ENCODE data around the gene ACBD4.
A peak's percentile ranks its signal among the peaks of the same experiment; 100 is the strongest.

ACBD4 gene

GRCh38 chr17:45132320-45132571 lies 3.2 kb upstream of the ACBD4 start, which contains the start of gene PLCD3:
TSS of gene PLCD3 (minus strand) at chr17:45132515. CDS start at chr17:45132410, 105 bp downstream.
- Histone ChIP-seq H3K4me3 (ENCODE audit: low read depth, low read length) (peak within 1 kb of the TSS; percentile 70), H3K4me1 (ENCODE audit: control insufficient read depth, insufficient read depth, low read length) (peaks cover 9% of the 10 kb centered on the region), H3K9me3 (ENCODE audit: control insufficient read depth, insufficient read depth, low read depth, low read length) (no peaks in the 10 kb centered on the region), H3K36me3 (ENCODE audit: control insufficient read depth in 2 of 2, insufficient read depth in 1 of 2, low read length in 2 of 2) (peaks cover 4 to 8% of the 10 kb centered on the region in 2 experiments; a peak in 1 of 3 replicates), H3K27ac (ENCODE audit: extremely low read depth, low read depth, low read length) (peak within 1 kb of the TSS; percentile 85)
- ChIA-PET CTCF (interaction anchor here (0.6 to 10.1 kb wide), 12 partner anchors 9 to 633 kb away, joined by 3 to 209 read pairs (median 5); partner anchors contain the start of gene HEXIM1), POLR2A (interaction anchor here (2.4 kb wide), 1 partner anchor 16 kb away, joined by 20 read pairs; the partner anchor contains the start of gene HEXIM1)
- TF ChIP-seq ZNF596 (tag by site-specific recombination; IDR thresholded peaks at IDR 0.05) (peak; percentile 40; the same call in 1 of the 2 replicates), ZNF660 (tag by site-specific recombination; IDR thresholded peaks at IDR 0.05) (no peak)

DNA sequence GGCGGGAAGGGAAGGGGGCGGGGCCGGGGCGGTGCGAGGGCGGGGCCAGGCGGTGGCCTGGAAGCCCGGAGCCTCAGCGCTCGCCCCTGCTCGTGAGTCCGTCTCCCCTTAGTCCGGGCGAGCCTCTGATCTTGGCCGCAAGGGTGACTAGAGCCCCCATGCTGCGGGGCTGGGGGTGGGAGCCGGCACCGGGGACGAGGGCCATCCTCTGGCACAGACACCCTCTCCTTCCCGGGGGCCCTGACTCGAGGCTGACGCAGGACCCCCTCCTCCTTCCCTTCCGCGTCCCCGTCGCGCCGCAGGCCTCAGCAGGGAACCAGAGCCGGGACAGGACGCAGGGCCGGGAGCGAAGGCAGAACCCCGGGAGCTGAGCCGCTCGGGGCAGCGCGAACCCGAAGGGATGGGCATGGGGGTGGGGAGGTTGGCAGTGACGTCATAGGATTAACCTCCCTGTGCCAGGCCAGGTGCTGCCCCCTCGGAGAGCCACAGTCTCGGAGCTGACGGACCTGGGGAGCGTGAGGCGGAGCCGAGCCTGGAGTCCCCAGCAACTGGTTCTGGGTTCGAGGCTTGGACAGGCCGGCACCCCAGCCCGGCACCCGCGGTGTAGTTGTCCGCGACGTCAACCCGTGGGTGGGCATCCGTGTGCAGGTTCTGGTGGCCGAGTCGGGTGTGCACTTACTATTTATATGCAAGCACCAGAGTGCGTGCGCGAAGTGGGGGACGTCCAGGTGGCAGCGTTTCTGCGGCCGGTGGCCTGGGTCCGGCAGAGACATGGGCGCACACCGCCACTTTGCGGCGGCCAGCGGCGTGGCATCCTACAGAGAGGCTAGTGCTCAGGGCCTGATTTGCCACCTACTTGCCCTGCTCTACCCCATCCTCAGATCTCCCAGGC lies 2.7 kb upstream of the ACBD4 start:
- ChIA-PET CTCF (interaction anchor here (0.6 to 10.1 kb wide), 12 partner anchors 9 to 470 kb away, joined by 3 to 301 read pairs (median 6); partner anchors contain the start of gene HEXIM1), POLR2A (interaction anchor here (0.7 to 2.4 kb wide), 4 partner anchors 16 to 43 kb away, joined by 3 to 20 read pairs (median 4); partner anchors contain the start of genes HEXIM1 and HEXIM2)
- Histone ChIP-seq H3K4me3 (ENCODE audit: low read depth, low read length) (peak overlapping the region; percentile 56), H3K9me3 (ENCODE audit: control insufficient read depth, insufficient read depth, low read depth, low read length) (no peaks in the 10 kb centered on the region), H3K27ac (ENCODE audit: extremely low read depth, low read depth, low read length) (peak overlapping the region; percentile 85), H3K4me1 (ENCODE audit: control insufficient read depth, insufficient read depth, low read length) (peaks cover 7% of the 10 kb centered on the region; the same call in 1 of the 2 replicates), H3K36me3 (ENCODE audit: control insufficient read depth in 2 of 2, insufficient read depth in 1 of 2, low read length in 2 of 2) (peaks cover 4 to 9% of the 10 kb centered on the region in 2 experiments; a peak in 1 of 3 replicates)
- TF ChIP-seq SP2 (tag by site-specific recombination; IDR thresholded peaks at IDR 0.05) (peak; percentile 63), ZNF214 (tag by site-specific recombination; IDR thresholded peaks at IDR 0.05; ENCODE audit: borderline replicate concordance) (no peak), ZNF248 (tag by site-specific recombination; IDR thresholded peaks at IDR 0.05) (no peak), ZNF18 (tag by site-specific recombination; IDR thresholded peaks at IDR 0.05) (no peak), KLF1 (tag by site-specific recombination; IDR thresholded peaks at IDR 0.05) (peak; percentile 68), ZNF548 (tag by site-specific recombination; IDR thresholded peaks at IDR 0.05) (no peak), ZNF174 (tag by site-specific recombination; IDR thresholded peaks at IDR 0.05) (no peak), YY1 (tag by site-specific recombination; IDR thresholded peaks at IDR 0.05) (no peak), ZBTB11 (tag by site-specific recombination; conservative IDR thresholded peaks at IDR 0.05; ENCODE audit: low read depth) (peak; percentile 82), GLI4 (tag by site-specific recombination; IDR thresholded peaks at IDR 0.05) (no peak), ZNF596 (tag by site-specific recombination; IDR thresholded peaks at IDR 0.05) (no peak), ZNF473 (tag by site-specific recombination; IDR thresholded peaks at IDR 0.05) (no peak), GLIS2 (tag by site-specific recombination; IDR thresholded peaks at IDR 0.05) (peak; percentile 98), GLIS1 (tag by site-specific recombination; IDR thresholded peaks at IDR 0.05) (peak; percentile 91), ZNF623 (tag by site-specific recombination; IDR thresholded peaks at IDR 0.05) (0 out of 2 replicates have a peak, but pooled peaks have one; percentile 9), KLF8 (tag by site-specific recombination; IDR thresholded peaks at IDR 0.05) (peak; percentile 86), ZIC2 (tag by site-specific recombination; IDR thresholded peaks at IDR 0.05) (peak; percentile 97), ZNF600 (tag by site-specific recombination; IDR thresholded peaks at IDR 0.05) (peak; percentile 99), ZNF423 (tag by site-specific recombination; IDR thresholded peaks at IDR 0.05) (peak; percentile 91), KLF7 (tag by site-specific recombination; IDR thresholded peaks at IDR 0.05; ENCODE audit: borderline replicate concordance) (peak; percentile 51; the same call in 1 of the 2 replicates), ZNF366 (tag by site-specific recombination; conservative IDR thresholded peaks at IDR 0.05) (0 out of 2 replicates have a peak, but pooled peaks have one; percentile 40), KLF16 (tag by site-specific recombination; IDR thresholded peaks at IDR 0.05) (peak; percentile 82; the same call in 1 of the 2 replicates)
- TF ChIP-seq, protein P1, sequence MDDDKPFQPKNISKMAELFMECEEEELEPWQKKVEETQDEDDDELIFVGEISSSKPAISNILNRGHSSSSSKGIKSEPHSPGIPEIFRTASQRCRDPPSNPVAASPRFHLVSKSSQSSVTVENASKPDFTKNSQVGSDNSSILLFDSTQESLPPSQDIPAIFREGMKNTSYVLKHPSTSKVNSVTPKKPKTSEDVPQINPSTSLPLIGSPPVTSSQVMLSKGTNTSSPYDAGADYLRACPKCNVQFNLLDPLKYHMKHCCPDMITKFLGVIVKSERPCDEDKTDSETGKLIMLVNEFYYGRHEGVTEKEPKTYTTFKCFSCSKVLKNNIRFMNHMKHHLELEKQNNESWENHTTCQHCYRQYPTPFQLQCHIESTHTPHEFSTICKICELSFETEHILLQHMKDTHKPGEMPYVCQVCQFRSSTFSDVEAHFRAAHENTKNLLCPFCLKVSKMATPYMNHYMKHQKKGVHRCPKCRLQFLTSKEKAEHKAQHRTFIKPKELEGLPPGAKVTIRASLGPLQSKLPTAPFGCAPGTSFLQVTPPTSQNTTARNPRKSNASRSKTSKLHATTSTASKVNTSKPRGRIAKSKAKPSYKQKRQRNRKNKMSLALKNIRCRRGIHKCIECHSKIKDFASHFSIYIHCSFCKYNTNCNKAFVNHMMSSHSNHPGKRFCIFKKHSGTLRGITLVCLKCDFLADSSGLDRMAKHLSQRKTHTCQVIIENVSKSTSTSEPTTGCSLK (tag by site-specific recombination; IDR thresholded peaks at IDR 0.05): no peak
- TF ChIP-seq, protein P2, sequence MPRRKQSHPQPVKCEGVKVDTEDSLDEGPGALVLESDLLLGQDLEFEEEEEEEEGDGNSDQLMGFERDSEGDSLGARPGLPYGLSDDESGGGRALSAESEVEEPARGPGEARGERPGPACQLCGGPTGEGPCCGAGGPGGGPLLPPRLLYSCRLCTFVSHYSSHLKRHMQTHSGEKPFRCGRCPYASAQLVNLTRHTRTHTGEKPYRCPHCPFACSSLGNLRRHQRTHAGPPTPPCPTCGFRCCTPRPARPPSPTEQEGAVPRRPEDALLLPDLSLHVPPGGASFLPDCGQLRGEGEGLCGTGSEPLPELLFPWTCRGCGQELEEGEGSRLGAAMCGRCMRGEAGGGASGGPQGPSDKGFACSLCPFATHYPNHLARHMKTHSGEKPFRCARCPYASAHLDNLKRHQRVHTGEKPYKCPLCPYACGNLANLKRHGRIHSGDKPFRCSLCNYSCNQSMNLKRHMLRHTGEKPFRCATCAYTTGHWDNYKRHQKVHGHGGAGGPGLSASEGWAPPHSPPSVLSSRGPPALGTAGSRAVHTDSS (tag by site-specific recombination; IDR thresholded peaks at IDR 0.05): no peak

Data from HEK293 (cell line).